Rectal smooth muscle tissue (tissue), 1 donor: ENCODE data around the gene MARCHF7.
"Not testable (repeated sequence)": the region's sequence is repeated elsewhere in the genome, so short reads cannot be mapped to it uniquely, and the experiment has no call there.

Experiments
- H3K27ac ChIP-seq: one replicate; pipeline ENCODE4 v1.7.0; 2013; ENCODE audit warnings: low read depth, low read length, inconsistent platforms
- H3K27me3 ChIP-seq: one replicate; pipeline ENCODE4 v1.7.0; 2013; ENCODE audit warnings: low read length; ENCODE audit not compliant: control insufficient read depth, insufficient read depth
- H3K36me3 ChIP-seq: one replicate; pipeline ENCODE4 v1.7.0; 2013; ENCODE audit warnings: low read length; ENCODE audit not compliant: control insufficient read depth, insufficient read depth
- H3K4me1 ChIP-seq: one replicate; pipeline ENCODE4 v1.7.0; 2013; ENCODE audit warnings: low read length; ENCODE audit not compliant: control insufficient read depth, insufficient read depth
- H3K4me3 ChIP-seq: one replicate; pipeline ENCODE4 v1.7.0; 2013; ENCODE audit warnings: low read length
- H3K9ac ChIP-seq: one replicate; pipeline ENCODE4 v1.7.0; 2013; ENCODE audit warnings: low read length

Gene MARCHF7

GRCh38 chr2:159712143-159712928 is at the start of gene MARCHF7:
Gene MARCHF7 (plus strand): TSS chr2:159712506. CDS start chr2:159729023, 16,517 bp downstream.
- Histone ChIP-seq H3K27ac (peak within 1 kb of the TSS; percentile 93), H3K9ac (peak within 1 kb of the TSS; percentile 100), H3K4me3 (peak within 1 kb of the TSS; percentile 86), H3K27me3 (no peaks in the 10 kb centered on the region), H3K36me3 (peaks cover 4% of the 10 kb centered on the region), H3K4me1 (peaks cover 10% of the 10 kb centered on the region)

- not testable (repeated sequence) for H3K27me3 ChIP-seq, H3K9ac ChIP-seq, H3K36me3 ChIP-seq, H3K27ac ChIP-seq, H3K4me1 ChIP-seq, H3K4me3 ChIP-seq
Measured at GRCh38 chr2:159667423-159667822, 44.9 kb upstream of the MARCHF7 start.

- no peaks in the 10 kb centered on the region for H3K27me3 ChIP-seq
- H3K36me3 ChIP-seq, result no peaks in the 10 kb centered on the region
- H3K4me1 ChIP-seq, result no peaks in the 10 kb centered on the region
- no peak overlapping the region for H3K4me3 ChIP-seq
- no peak overlapping the region for H3K9ac ChIP-seq
- H3K27ac ChIP-seq, result no peak overlapping the region
Measured at GRCh38 chr2:159671047-159671446, 41.3 kb upstream of the MARCHF7 start.

- H3K27ac ChIP-seq, result no peak overlapping the region
- H3K36me3 ChIP-seq, result no peaks in the 10 kb centered on the region
- H3K9ac ChIP-seq, result no peak overlapping the region
- H3K27me3 ChIP-seq, result no peaks in the 10 kb centered on the region
- no peaks in the 10 kb centered on the region for H3K4me1 ChIP-seq
- H3K4me3 ChIP-seq, result no peak overlapping the region
Measured at GRCh38 chr2:159677654-159678053, 34.7 kb upstream of the MARCHF7 start.

GRCh38 chr2:159680692-159681091 is 31.6 kb upstream of the MARCHF7 start:
- H3K4me1 ChIP-seq, result no peaks in the 10 kb centered on the region
- no peak overlapping the region for H3K9ac ChIP-seq
- no peaks in the 10 kb centered on the region for H3K27me3 ChIP-seq
- no peak overlapping the region for H3K27ac ChIP-seq
- H3K4me3 ChIP-seq, result no peak overlapping the region
- no peaks in the 10 kb centered on the region for H3K36me3 ChIP-seq

- Histone ChIP-seq H3K9ac (no peak overlapping the region), H3K36me3 (no peaks in the 10 kb centered on the region), H3K4me3 (no peak overlapping the region), H3K4me1 (no peaks in the 10 kb centered on the region), H3K27me3 (no peaks in the 10 kb centered on the region), H3K27ac (no peak overlapping the region)
Measured at GRCh38 chr2:159683817-159684216, 28.5 kb upstream of the MARCHF7 start.

GRCh38 chr2:159684796-159685195 is 27.5 kb upstream of the MARCHF7 start:
- Histone ChIP-seq H3K9ac (no peak overlapping the region), H3K36me3 (no peaks in the 10 kb centered on the region), H3K27me3 (no peaks in the 10 kb centered on the region), H3K4me3 (no peak overlapping the region), H3K27ac (no peak overlapping the region), H3K4me1 (no peaks in the 10 kb centered on the region)

GRCh38 chr2:159694500-159695040 is 17.7 kb upstream of the MARCHF7 start:
- no peak overlapping the region for H3K4me3 ChIP-seq
- no peaks in the 10 kb centered on the region for H3K36me3 ChIP-seq
- no peak overlapping the region for H3K9ac ChIP-seq
- H3K27ac ChIP-seq, result no peak overlapping the region
- H3K4me1 ChIP-seq, result no peaks in the 10 kb centered on the region
- H3K27me3 ChIP-seq, result no peaks in the 10 kb centered on the region

GRCh38 chr2:159695795-159696448 is 16.4 kb upstream of the MARCHF7 start:
- Histone ChIP-seq H3K9ac (no peak overlapping the region), H3K27me3 (no peaks in the 10 kb centered on the region), H3K4me3 (no peak overlapping the region), H3K36me3 (no peaks in the 10 kb centered on the region), H3K4me1 (no peaks in the 10 kb centered on the region), H3K27ac (no peak overlapping the region)

- H3K9ac ChIP-seq, result no peak overlapping the region
- no peaks in the 10 kb centered on the region for H3K36me3 ChIP-seq
- H3K27ac ChIP-seq, result no peak overlapping the region
- no peaks in the 10 kb centered on the region for H3K27me3 ChIP-seq
- no peak overlapping the region for H3K4me3 ChIP-seq
- no peaks in the 10 kb centered on the region for H3K4me1 ChIP-seq
Measured at GRCh38 chr2:159703491-159703890, 8.8 kb upstream of the MARCHF7 start.

GRCh38 chr2:159706385-159706980 is 5.8 kb upstream of the MARCHF7 start:
- H3K36me3 ChIP-seq, result no peaks in the 10 kb centered on the region
- H3K27ac ChIP-seq, result no peak overlapping the region
- no peaks in the 10 kb centered on the region for H3K27me3 ChIP-seq
- H3K9ac ChIP-seq, result no peak overlapping the region
- peaks cover 3% of the 10 kb centered on the region for H3K4me1 ChIP-seq
- H3K4me3 ChIP-seq, result no peak overlapping the region

GRCh38 chr2:159708066-159708760 is 4.1 kb upstream of the MARCHF7 start:
- Histone ChIP-seq H3K27ac (no peak overlapping the region), H3K4me3 (no peak overlapping the region), H3K27me3 (no peaks in the 10 kb centered on the region), H3K4me1 (peaks cover 3% of the 10 kb centered on the region), H3K36me3 (no peaks in the 10 kb centered on the region), H3K9ac (no peak overlapping the region)
